NK-92 treated with Interleukin-12 subunit alpha and Interleukin-12 subunit beta, amount 100 ng/mL, for 24 hours (cell line): ENCODE measurements around the gene H2AZ2.
A peak's percentile ranks its signal among the peaks of the same experiment; 100 is the strongest.
"Not testable (repeated sequence)": the region's sequence is repeated elsewhere in the genome, so short reads cannot be mapped to it uniquely, and the experiment has no call there.

Source experiments
- DNase-seq: peaks from one replicate; lab custom pipeline; 2025; lab: John Stamatoyannopoulos, UW

Gene H2AZ2

GRCh38 chr7:44814919-44815318 lies 33.0 kb downstream of the H2AZ2 start:
- no peak for DNase-seq

DNA sequence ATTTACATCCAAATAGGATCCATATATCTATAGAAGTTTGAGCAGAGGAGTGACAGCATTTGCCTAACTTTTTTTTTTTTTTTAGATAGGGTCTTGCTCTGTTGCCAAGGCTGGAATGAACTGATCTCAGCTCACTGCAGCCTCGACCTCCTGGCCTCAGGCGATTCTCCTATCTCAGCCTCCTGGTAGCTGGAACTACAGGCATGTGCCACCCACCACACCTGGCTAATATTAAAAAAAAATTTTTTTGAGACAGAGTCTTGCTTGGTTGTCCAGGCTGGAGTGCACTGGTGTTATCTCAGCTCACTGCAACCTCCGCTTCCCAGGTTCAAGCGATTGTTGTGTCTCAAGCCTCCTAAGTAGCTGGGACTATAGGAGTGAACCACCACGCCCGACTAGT lies 36.3 kb downstream of the H2AZ2 start:
- no peak for DNase-seq

- DNase-seq: no peak
Measured at GRCh38 chr7:44811093-44811492, 36.8 kb downstream of the H2AZ2 start.

DNA sequence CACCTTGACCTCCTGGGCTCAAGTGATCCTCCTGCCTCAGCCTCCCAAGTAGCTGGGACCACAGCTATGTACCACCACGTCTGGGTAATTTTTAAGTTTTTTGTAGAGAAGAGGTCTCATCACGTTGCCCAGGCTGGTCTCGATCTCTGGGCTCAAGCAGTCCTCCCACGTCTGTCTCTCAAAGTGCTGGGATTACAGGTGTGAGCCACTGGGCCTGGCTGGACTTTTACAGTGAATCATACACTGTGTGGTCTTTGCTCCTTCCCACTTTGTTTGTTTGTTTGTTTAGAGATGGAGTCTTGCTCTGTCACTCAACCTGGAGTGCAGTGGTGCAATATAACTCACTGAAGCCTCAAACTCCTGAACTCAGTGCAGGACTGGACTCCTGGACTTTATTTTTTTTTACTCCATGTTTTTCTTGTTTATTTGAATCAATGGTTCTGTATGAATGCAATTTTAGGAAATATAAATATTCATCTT lies 38.9 kb downstream of the H2AZ2 start:
- DNase-seq: no peak

DNA sequence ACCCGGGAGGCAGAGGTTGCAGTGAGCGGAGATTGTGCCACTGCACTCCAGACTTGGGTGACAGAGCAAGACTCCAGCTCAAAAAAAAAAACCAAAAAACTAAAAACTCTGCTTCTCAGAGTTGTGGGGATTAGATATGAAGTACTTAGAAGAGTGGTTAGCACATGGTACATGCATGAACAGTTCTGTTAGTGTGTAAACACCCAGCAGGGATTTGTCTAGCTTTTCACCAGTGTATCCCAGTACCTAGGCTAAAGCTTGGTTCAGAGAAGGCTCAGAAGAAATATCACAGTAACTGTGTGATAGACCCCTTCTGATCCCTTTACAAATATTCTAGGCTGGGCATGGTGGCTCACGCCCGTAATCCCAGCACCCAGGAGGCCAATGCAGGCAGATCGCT lies 41.9 kb downstream of the H2AZ2 start:
- DNase-seq: no peak

DNA sequence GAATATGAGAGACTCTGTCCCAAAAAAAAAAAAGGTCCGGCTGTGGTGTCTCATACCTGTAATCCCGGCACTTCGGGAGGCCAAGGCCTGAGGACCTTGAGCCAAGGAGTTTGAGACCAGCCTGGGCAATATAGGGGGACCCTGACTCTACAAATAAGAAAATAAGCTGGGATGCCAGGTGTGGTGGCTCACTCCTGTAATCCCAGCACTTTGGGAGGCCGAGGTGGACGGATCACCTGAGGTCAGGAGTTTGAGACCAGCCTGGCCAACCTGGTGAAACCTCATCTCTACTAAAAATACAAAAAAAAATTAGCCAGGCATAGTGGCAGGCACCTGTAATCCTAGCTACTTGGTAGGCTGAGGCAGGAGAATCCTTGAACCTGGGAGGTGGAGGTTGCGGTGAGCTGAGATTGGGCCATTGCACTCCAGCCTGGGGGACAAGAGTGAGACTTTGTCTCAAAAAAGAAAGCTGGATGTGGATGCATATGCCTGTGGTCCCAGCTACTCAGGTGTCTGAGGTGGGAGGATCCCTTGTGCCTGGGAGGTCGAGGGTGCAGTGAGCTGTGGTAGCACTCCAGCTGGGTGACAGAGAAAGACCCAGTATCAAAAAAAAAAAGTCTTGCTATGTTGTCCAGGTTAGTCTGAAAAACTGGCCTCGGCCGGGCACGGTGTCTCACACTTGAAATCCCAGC lies 43.9 kb downstream of the H2AZ2 start:
- DNase-seq: not testable (repeated sequence)

- no peak for DNase-seq
Measured at GRCh38 chr7:44802418-44803025, 45.4 kb downstream of the H2AZ2 start.

GRCh38 chr7:44801890-44802289 lies 46.0 kb downstream of the H2AZ2 start:
- no peak for DNase-seq

DNA sequence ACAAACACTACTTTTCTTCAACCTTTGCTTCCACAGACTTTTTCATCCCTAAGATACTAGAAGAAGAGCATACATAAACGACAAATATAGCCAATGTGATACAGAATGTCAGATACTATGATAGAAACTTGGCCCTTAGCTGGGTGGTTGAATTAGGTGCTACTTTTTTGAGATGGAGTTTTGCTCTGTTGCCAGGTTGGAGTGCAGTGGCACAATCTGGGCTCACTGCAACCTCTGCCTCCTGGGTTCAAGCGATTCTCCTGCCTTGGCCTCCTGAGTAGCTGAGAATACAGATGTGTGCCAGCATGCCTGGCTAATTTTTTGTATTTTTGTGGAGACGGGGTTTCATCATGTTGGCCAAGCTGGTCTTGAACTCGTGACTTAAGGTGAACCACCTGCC lies 47.9 kb downstream of the H2AZ2 start:
- DNase-seq: no peak

DNA sequence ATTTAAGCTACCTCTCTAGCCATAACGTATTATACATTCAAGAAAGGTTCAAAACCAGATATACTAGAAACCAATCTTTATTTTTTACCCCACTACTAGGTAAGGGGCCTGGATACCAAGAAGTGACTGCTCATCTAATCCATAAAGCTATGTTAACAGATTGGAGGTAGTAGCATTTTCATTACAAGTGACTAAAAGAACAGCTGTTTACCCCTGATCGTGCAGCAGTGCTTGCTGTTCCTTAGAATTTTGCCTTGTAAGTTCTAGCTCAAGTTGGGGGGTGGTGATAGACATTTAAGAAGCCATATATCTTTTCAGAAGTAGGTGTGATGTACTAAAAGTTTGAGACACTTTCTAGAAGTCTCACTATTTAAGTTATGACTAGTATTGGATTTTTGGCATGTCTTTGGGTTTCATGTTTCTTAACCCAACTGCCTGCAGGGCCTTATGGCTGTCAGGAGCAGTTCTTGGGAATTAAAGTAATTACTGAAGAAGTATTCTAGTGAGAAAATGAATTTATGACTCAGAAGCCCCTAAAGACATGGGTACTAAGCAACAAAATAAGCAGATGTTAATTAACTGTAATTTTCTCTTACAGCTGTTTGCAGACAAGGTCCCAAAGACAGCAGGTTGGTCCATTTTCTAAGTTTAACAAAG lies 49.1 kb downstream of the H2AZ2 start:
- DNase-seq: no peak

- peak; percentile 67 for DNase-seq
Measured at GRCh38 chr7:44797329-44798258, 50.3 kb downstream of the H2AZ2 start.

DNA sequence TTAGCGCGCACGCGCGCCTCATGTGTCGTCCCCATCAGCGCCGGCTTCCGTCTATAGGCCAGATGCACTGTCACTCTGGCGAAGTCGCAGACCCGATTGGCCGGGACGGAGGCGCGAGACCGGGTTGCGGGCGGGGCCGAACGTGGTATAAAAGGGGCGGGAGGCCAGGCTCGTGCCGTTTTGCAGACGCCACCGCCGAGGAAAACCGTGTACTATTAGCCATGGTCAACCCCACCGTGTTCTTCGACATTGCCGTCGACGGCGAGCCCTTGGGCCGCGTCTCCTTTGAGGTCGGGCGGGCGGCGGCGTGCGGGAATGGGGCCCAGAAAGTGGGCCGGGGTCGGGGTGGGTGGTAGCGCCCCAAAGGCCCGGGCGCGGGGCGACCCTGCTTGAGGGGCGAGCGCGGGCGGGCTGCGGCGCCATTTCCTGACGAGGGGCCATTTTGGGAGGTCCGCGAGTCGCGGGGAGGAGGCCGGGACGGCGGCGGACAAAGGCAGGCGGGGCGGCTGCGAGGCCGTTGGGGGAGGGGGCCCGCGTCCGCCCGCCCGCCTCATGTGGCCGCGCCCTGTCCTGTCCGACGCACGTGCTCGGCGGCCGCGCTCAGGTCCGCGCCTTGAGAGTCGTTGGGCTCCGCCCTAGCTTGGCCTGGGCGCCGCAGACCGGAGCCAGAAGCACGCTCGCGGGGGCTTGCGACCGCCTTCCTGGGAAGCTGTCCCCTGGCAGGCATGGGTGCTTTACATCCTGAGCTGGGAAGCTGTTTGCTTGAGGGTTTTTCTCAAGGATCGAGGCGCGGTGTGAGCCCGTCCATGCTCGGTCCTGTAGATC lies 51.2 kb downstream of the H2AZ2 start, which contains the start of gene PPIA:
Gene PPIA, plus strand, starts transcription at position 178 of the 825 bp plus-strand sequence. Its CDS starts 44 bp downstream, at position 222.
- peak; percentile 96 for DNase-seq

DNA sequence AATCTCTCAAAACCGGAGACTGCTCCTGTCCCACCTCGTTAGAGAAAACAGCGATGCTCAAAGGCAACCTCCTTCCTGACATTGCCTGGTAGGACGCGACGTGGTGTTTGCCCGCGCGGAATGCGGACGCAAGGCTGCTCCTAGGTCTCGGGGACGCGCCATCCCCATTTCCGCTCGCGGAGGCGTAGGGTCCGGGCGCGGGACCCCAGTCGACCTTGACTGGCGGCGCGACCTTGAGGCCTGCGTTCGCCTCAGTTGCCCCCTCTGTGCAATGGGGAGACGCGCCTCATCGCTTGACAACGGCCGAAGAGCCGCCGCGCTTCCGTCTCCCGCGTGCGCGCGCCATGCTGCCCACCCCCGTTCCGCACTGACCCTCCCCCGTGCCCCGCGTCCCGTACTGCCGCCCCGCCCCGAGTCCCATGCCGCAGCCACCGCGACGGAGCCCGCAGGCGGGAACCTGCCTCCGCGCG lies 51.8 kb downstream of the H2AZ2 start:
- DNase-seq: no peak

GRCh38 chr7:44794331-44794730 lies 53.6 kb downstream of the H2AZ2 start:
- DNase-seq: no peak

DNA sequence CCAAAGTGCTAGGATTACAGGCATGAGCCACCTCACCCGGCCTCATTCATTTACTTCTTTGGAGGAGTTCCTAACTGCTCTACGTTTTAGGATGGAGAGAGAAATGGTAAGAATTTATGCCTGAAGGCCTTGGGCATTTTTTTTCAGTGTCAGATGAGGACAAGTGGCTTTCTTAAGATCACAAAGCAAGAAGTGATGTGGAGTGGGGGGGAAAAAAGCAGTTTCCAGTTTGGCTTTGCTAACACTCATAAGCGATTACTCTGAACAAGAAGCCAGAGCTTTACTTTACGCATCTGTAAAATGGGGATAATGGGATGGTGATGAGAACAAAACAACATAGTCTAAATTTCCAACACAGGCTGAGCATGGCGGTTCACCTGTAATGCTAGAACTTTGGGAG lies 54.0 kb downstream of the H2AZ2 start:
- DNase-seq: no peak

DNA sequence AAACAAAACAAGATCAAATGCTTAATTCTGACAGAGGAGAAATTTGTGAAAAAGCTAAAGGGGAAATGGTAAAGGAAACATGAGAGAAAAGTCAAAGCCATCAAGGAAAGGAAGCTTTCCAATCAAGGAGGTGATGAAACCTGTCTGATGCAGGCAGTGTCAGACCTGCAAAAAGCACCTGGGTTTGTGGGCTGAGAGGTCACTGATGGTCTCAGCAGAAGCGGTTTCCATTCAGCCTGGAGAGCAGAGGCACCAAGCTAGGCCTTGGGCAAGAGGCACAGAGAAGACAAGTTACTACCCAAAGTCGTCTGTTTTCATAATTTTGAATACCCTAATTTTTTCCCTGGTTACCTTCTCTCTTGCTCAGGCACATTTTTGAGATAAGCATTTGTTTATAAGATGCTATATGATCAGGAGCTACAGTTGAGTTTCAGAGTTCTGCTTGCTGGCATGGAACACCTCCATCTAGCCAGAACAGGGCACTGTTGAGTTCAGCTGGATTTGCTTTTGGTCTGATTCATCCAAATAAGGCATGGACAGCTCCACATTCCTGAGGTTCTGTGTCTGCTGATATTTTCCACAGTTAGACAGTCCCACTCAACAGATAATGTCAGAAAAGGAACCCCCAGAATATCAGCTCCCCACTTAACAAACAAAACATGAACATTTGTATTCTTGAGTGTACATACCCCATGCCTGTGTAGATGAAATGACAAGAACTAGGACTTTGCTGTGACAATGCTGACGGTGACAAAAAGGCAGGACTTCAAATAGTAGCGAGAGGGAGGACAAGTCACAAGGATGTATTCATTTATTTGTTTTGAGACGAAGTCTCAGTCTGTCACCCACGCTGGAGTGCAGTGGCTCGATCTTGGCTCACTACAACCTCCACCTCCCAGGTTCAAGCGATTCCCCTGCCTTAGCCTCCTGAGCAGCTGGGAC lies 56.3 kb downstream of the H2AZ2 start:
- no peak for DNase-seq

DNA sequence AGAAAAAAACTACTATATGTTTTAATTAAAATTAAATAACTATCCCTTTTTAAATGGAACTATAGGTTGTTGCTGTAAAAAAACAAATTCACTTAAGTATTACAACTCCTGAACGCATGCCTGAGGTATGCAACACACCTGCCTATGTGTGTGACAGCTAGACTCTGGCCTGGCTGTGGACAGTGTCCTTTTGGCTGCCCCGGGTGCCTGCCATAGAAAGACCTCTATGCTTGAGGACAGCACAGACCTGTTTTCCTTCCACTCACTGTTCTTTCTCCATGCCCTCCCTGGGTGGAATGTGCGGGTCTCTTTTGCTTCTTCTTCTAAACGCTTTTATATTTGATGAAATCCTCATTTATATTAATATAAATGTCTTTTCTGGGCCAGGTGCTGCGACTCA lies 57.9 kb downstream of the H2AZ2 start:
- DNase-seq: no peak

DNA sequence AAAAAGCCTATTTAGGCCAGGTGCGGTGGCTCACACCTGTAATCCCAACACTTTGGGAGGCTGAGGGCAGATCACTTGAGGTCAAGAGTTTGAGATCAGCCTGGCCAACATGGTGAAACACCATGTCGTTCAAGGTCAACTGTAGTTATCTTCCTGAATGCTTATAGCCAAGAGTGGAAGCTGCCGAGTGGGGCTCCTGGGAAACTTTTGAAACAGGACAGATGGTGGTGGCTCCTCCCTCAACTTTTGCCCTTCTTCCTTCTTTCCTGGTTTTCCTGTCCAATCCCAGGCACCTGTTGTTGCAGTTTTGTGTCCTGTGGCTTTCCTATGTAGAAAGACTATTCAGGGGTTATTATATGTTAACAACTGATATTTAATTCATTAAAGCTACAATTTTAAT lies 60.1 kb downstream of the H2AZ2 start:
- DNase-seq: no peak

- DNase-seq: no peak
Measured at GRCh38 chr7:44787041-44787440, 60.8 kb downstream of the H2AZ2 start.

DNA sequence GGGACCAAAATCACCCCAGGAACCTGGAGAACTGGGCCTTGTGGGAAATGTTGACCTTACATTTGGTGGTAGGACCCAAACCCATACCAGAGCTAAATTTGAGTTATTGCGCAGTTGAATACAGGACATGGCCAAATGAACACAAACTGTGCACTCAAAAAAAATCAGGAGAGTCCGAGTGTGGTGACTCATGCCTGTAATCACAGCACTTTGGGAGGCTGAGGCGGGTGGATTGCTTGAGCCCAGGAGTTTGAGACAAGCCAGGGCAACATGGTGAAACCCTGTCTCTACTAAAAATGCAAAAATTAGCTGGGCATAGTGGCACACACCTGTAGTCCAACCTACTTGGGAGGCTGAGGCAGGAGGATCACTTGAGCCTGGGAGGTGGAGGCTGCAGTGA lies 62.7 kb downstream of the H2AZ2 start:
- DNase-seq: not testable (repeated sequence)
